Hepatocyte (in vitro differentiated cells): ENCODE measurements around the gene ZMIZ1.

Source experiments
- EZH2 ChIP-seq: fragments of 200-600 bp; sonication (generic); IDR thresholded peaks from 2 replicates; pipeline ENCODE4 v1.6.1; 2016; ENCODE audit warnings: antibody characterized with exemption, mild to moderate bottlenecking, borderline replicate concordance
- EZH2phosphoT487 ChIP-seq: fragments of 200-600 bp; sonication (generic); IDR thresholded peaks from one replicate; pipeline ENCODE4 v1.6.1; 2018; ENCODE audit warnings: antibody characterized with exemption, mild to moderate bottlenecking, low read depth, moderate library complexity; ENCODE audit not compliant: unreplicated experiment, severe bottlenecking
- TF ChIP-seq, protein P1 (sequence below): fragments of 200-600 bp; sonication (generic); IDR thresholded peaks from 2 replicates; pipeline ENCODE4 v1.5.1; 2016; ENCODE audit warnings: antibody characterized with exemption, mild to moderate bottlenecking; ENCODE audit not compliant: poor library complexity

DNA sequence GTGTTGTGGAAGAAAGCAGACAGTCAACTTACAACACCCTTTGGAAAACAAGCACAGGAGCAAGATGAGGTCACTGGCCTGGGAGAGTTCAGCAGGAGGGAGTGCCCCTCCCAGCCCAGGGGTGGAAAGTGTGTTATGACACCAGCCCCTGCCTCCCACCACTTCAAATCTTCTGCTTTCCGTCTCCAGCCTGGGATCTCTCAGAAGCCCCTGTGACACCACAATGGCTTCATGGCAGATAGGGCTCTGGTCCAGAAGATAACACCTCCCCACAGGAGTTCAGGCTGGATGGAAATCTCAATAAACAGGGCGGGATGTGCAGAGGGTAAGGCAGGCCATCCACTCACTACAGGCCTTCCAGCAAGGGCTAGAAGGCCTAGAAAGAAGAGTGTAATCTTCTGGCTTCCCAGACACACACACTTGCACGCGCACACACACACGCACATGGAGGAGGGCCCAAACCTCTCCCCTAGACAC is 48.7 kb upstream of the ZMIZ1 start:
- TF ChIP-seq, protein P1, sequence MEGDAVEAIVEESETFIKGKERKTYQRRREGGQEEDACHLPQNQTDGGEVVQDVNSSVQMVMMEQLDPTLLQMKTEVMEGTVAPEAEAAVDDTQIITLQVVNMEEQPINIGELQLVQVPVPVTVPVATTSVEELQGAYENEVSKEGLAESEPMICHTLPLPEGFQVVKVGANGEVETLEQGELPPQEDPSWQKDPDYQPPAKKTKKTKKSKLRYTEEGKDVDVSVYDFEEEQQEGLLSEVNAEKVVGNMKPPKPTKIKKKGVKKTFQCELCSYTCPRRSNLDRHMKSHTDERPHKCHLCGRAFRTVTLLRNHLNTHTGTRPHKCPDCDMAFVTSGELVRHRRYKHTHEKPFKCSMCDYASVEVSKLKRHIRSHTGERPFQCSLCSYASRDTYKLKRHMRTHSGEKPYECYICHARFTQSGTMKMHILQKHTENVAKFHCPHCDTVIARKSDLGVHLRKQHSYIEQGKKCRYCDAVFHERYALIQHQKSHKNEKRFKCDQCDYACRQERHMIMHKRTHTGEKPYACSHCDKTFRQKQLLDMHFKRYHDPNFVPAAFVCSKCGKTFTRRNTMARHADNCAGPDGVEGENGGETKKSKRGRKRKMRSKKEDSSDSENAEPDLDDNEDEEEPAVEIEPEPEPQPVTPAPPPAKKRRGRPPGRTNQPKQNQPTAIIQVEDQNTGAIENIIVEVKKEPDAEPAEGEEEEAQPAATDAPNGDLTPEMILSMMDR, result no peak
- TF ChIP-seq EZH2, result no peak
- no peak for TF ChIP-seq EZH2phosphoT487
